HepG2 (cell line): ENCODE measurements around the gene IQGAP2. TPM values are rescaled to one million over a fixed set of nuclear protein-coding genes. Genes with fewer than 3 reads are reported as not detected.

Experiments used
- ATAC-seq: fragments of 200-7000 bp; cut with Tn5 transposase; 3 replicates; pipeline ENCODE4 v1.9.1; 2020; ENCODE audit warnings: mild to moderate bottlenecking, moderate library complexity
- BruUV-seq: library from RNA; stranded (reverse); fragments of 400-500 nt; replicated peaks from 2 replicates; lab custom pipeline; 2021; lab: Mats Ljungman, UMichigan
- CTCF ChIA-PET: fragments of 300-600 bp; formaldehyde crosslinking; extraction: SDS; loops from one replicate; lab custom pipeline; 2021; ENCODE audit warnings: low total read pairs, inconsistent platforms, low intra/inter-chr PET ratio; lab: Yijun Ruan, JAX
- POLR2A ChIA-PET: fragments of 350-600 bp; sonication (Branson Sonifier 250); formaldehyde crosslinking; loops from one replicate; lab custom pipeline; 2020; ENCODE audit warnings: antibody characterized with exemption, inconsistent platforms; lab: Yijun Ruan, JAX
- DNase-seq: peaks from one replicate; pipeline ENCODE4 v3.0.0-alpha.2; 2015; ENCODE audit warnings: low spot score
- FAIRE-seq: peaks from 3 replicates; lab custom pipeline; 2011; peaks lifted over from hg19 to GRCh38; lab: Jason Lieb, UNC
- H2AFZ ChIP-seq: one replicate; pipeline ENCODE4 v1.6.1; 2011; ENCODE audit warnings: low read length, inconsistent platforms
- H3K27ac ChIP-seq: fragments of 300-600 bp; 3 replicates; pipeline ENCODE4 v1.8.0; 2011; ENCODE audit warnings: mixed run types, mild to moderate bottlenecking, mixed read lengths, low read length, inconsistent platforms; ENCODE audit not compliant: insufficient read depth; ENCODE audit errors: extremely low read length
- H3K27me3 ChIP-seq, 2 experiments: fragments of 200-600 bp in 1 of 2; 2 replicates in 1 of 2; 3 replicates in 1 of 2; pipeline versions ENCODE4 v1.6.0 to v1.8.0; 2011; ENCODE audit warnings: low read length in 2 of 2, mild to moderate bottlenecking in 2 of 2, moderate library complexity in 2 of 2, inconsistent platforms in 1 of 2; ENCODE audit not compliant: insufficient read depth in 2 of 2, control insufficient read depth in 1 of 2
- H3K36me3 ChIP-seq, 2 experiments: fragments of 200-600 bp in 1 of 2; replicated peaks in 1 of 2; 2 replicates in 1 of 2; 3 replicates in 1 of 2; pipeline versions ENCODE4 v1.5.1 to v1.8.0; 2011; ENCODE audit warnings: low read length in 2 of 2, inconsistent platforms in 1 of 2; ENCODE audit not compliant: insufficient read depth in 2 of 2, control insufficient read depth in 1 of 2
- H3K4me1 ChIP-seq: 2 replicates; pipeline ENCODE4 v1.5.1; 2012; ENCODE audit warnings: low read length, inconsistent platforms; ENCODE audit not compliant: insufficient read depth
- H3K4me2 ChIP-seq: 2 replicates; pipeline ENCODE4 v1.6.0; 2011; ENCODE audit warnings: low read depth, low read length, inconsistent platforms
- H3K4me3 ChIP-seq, 3 experiments: fragments of 200-600 bp in 1 of 3; sonication (generic), shearing (Covaris generic) in 1 of 3; replicated peaks in 1 of 3; 2 replicates each; pipeline ENCODE4 v1.5.1; 2011 to 2016; ENCODE audit warnings: low read length in 3 of 3, inconsistent platforms in 2 of 3, low read depth in 2 of 3, mild to moderate bottlenecking in 2 of 3, control low read depth in 1 of 3, mixed read lengths in 1 of 3; ENCODE audit not compliant: insufficient read depth in 1 of 3
- H3K79me2 ChIP-seq: one replicate; pipeline ENCODE4 v1.6.1; 2011; ENCODE audit warnings: low read length, inconsistent platforms; ENCODE audit not compliant: insufficient read depth
- H3K9ac ChIP-seq: 2 replicates; pipeline ENCODE4 v1.6.0; 2011; ENCODE audit warnings: mild to moderate bottlenecking, low read depth, low read length, inconsistent platforms; ENCODE audit not compliant: insufficient read depth
- H3K9me3 ChIP-seq: 2 replicates; pipeline ENCODE4 v1.5.1; 2012; ENCODE audit warnings: mild to moderate bottlenecking, low read length
- H4K20me1 ChIP-seq: 2 replicates; pipeline ENCODE4 v1.6.0; 2011; ENCODE audit warnings: inconsistent platforms, mild to moderate bottlenecking, low read length, moderate library complexity; ENCODE audit not compliant: insufficient read depth
- CEBPB ChIP-seq: IDR thresholded peaks from 2 replicates; pipeline ENCODE4 v1.6.1; 2011; ENCODE audit warnings: low read depth, low read length, improper control_type of control experiment, borderline replicate concordance
- CEBPG ChIP-seq: IDR thresholded peaks from 2 replicates; pipeline ENCODE4 v1.6.1; 2016
- HOXA5 ChIP-seq: sonication (generic); formaldehyde crosslinking; IDR thresholded peaks from 2 replicates; pipeline ENCODE4 v1.4.0; 2020; ENCODE audit warnings: missing genetic modification reagents
- PPARG ChIP-seq: conservative IDR thresholded peaks from 2 replicates; pipeline ENCODE4 v1.6.1; 2016; ENCODE audit warnings: missing biosample characterization, missing genetic modification reagents
- PTBP1 ChIP-seq: fragments of 200-400 bp; formaldehyde crosslinking; IDR thresholded peaks from 2 replicates; pipeline ENCODE4 v1.6.1; 2018; ENCODE audit warnings: low read length, low read depth; ENCODE audit not compliant: poor library complexity, severe bottlenecking
- SOX5 ChIP-seq: IDR thresholded peaks from 2 replicates; pipeline ENCODE4 v1.6.1; 2016; ENCODE audit warnings: borderline replicate concordance
- TP53 ChIP-seq: sonication (generic); formaldehyde crosslinking; conservative IDR thresholded peaks from 2 replicates; pipeline ENCODE4 v1.4.0; 2020; ENCODE audit warnings: missing genetic modification reagents
- UBTF ChIP-seq: sonication (generic); formaldehyde crosslinking; IDR thresholded peaks from 2 replicates; pipeline ENCODE4 v1.4.0; 2020; ENCODE audit warnings: mild to moderate bottlenecking, missing genetic modification reagents
- WGBS: methylation state at CpG from one replicate; pipeline ENCODE4 v1.1.6; 2017; ENCODE audit warnings: low lambda C conversion rate; 5-methylcytosine and 5-hydroxymethylcytosine counted together
- in situ Hi-C: cut with HindIII; loops from 2 replicates; pipeline ENCODE4 v1.10.0; 2017; ENCODE audit warnings: low pct_unique_long_range_greater_than_20kb; ENCODE audit not compliant: extremely low pct_ligation_motif_present
- intact Hi-C: fragments of 100-400 bp; cut with micrococcal nuclease; formaldehyde crosslinking; loops from one replicate; pipeline ENCODE4 v1.10.0; 2022; ENCODE audit not compliant: unreplicated experiment
- polyA plus RNA-seq, 8 experiments: library from polyadenylated mRNA; depleted of rRNA in 3 of 8; stranded (reverse) in 7 of 8; unstranded in 1 of 8; fragments of >200 nt; fragmentation: Illumina TruSeq in 4 of 8; extraction: Trizol in 4 of 8; gene quantifications; 2 replicates each; pipeline versions ENCODE4 v1.2.1 to v1.2.3, GENCODE V29; 2011 to 2016; ENCODE audit warnings: low read depth in 4 of 8, missing spikeins in 1 of 8, mixed read lengths in 1 of 8; ENCODE audit not compliant: insufficient read depth in 1 of 8
- total RNA-seq, 5 experiments: library from RNA; depleted of rRNA; stranded (reverse); fragments of >200 nt; fragmentation: Illumina TruSeq; extraction: Trizol; gene quantifications; 2 replicates each; pipeline ENCODE4 v1.2.3, GENCODE V29; 2016; ENCODE audit warnings: low read depth in 1 of 5
- TF ChIP-seq, protein P1 (sequence below): sonication (generic); formaldehyde crosslinking; IDR thresholded peaks from 2 replicates; pipeline ENCODE4 v1.4.0; 2020; ENCODE audit warnings: missing genetic modification reagents, mild to moderate bottlenecking, borderline replicate concordance

IQGAP2 gene
- total and polyA plus RNA-seq, 2 of the 13 experiments (the other 11 are each of a cell fraction or from before 2014, with no cell fraction given): 35.2 to 83.3 TPM

DNA sequence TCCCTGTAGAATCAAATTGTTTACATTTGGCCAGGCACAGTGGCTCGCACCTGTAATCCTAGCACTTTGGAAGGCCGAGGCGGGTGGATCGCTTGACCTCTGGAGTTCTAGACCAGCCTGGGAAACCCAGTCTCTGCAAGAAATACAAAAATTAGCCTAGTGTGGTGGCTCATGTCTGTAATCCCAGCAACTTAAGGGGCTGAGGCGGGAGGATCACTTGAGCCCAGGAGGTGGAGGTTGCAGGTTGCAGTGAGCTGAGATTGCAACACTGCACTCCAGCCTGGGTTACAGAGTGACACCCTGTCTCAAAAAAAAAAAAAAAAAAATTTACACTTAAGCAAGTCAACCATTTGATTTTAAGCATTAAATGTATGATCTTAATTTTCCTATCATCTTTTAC lies 17.5 kb upstream of the IQGAP2 start:
- Histone ChIP-seq H3K4me2 (peak overlapping the region; percentile 21; the same call in 1 of the 2 replicates), H3K27me3 (no peaks in the 10 kb centered on the region), H3K4me3 (no peak overlapping the region), H3K79me2 (no peaks in the 10 kb centered on the region), H3K36me3 (no peaks in the 10 kb centered on the region; a peak in 1 of 5 replicates), H4K20me1 (no peaks in the 10 kb centered on the region), H2AFZ (no peak overlapping the region), H3K27ac (no peak overlapping the region), H3K4me1 (peaks cover 87% of the 10 kb centered on the region), H3K9ac (no peak overlapping the region), H3K9me3 (no peaks in the 10 kb centered on the region)
- ATAC-seq: no peak
- BruUV-seq: no TSS peak
- in situ Hi-C loops: no loop called here
- WGBS: 15% methylated on average over 5 of the region's 5 CpGs
- no peak for FAIRE-seq
- no peak for DNase-seq
- CTCF ChIA-PET: no interaction called here
- TF ChIP-seq CEBPG: 0 out of 2 replicates have a peak, but pooled peaks have one; percentile 22
- TF ChIP-seq PTBP1: no peak
- TF ChIP-seq, protein P1, sequence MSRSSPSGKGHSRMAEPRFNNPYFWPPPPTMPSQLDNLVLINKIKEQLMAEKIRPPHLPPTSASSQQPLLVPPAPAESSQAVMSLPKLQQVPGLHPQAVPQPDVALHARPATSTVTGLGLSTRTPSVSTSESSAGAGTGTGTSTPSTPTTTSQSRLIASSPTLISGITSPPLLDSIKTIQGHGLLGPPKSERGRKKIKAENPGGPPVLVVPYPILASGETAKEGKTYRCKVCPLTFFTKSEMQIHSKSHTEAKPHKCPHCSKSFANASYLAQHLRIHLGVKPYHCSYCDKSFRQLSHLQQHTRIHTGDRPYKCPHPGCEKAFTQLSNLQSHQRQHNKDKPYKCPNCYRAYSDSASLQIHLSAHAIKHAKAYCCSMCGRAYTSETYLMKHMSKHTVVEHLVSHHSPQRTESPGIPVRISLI: peak; percentile 49; the same call in 1 of the 2 replicates
- no peak for TF ChIP-seq PPARG (CRISPR knock-in tag)
- no peak for TF ChIP-seq HOXA5 (CRISPR knock-in tag)
- TF ChIP-seq CEBPB: peak; percentile 42; the same call in 1 of the 2 replicates
- intact Hi-C loops: loop anchor here (5.0 kb wide), 1 partner anchor 53 kb away; no protein-coding TSS in a partner anchor
- POLR2A ChIA-PET: interaction anchor here (1.4 kb wide), 1 partner anchor 18 kb away, joined by 4 read pairs; no protein-coding TSS in a partner anchor

DNA sequence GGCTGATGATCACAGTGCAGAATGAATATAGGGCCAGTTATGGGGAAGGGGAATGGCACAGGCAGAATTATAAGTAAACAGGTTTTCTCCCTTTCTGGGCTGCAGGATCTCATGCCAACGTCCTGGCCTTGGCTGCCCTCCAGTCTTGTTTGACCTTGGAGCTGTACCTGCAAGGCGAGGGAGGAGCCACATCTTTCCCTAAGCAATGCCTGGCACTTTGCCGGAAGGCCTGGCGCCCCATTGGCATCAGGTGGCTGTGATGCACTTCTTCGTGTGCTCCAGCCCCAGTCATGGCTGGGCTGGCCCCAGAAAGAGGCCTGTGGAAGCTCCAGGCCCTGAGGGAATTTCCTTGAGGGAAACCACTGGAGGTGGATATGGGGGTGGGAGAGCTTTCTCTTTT lies 16.7 kb upstream of the IQGAP2 start:
- POLR2A ChIA-PET: interaction anchor here (1.4 kb wide), 1 partner anchor 18 kb away, joined by 4 read pairs; no protein-coding TSS in a partner anchor
- Histone ChIP-seq H3K4me1 (peaks cover 86% of the 10 kb centered on the region), H3K4me3 (no peak overlapping the region), H3K4me2 (no peak overlapping the region), H3K9ac (no peak overlapping the region), H4K20me1 (no peaks in the 10 kb centered on the region), H3K27me3 (no peaks in the 10 kb centered on the region), H3K27ac (no peak overlapping the region), H3K79me2 (no peaks in the 10 kb centered on the region), H3K9me3 (no peaks in the 10 kb centered on the region), H3K36me3 (no peaks in the 10 kb centered on the region; a peak in 1 of 5 replicates), H2AFZ (no peak overlapping the region)
- FAIRE-seq (no peak), ATAC-seq (no peak), DNase-seq (no peak)
- CTCF ChIA-PET: no interaction called here
- BruUV-seq: no TSS peak
- TF ChIP-seq UBTF (no peak), SOX5 (CRISPR knock-in tag) (no peak), TP53 (no peak)
- in situ Hi-C loops (no loop called here), intact Hi-C loops (loop anchor here (5.0 kb wide), 1 partner anchor 54 kb away; no protein-coding TSS in a partner anchor)
- WGBS: 34% methylated on average over 5 of the region's 5 CpGs
